Neural cell (in vitro differentiated cells): ENCODE data around the gene CD300LG. TPM values are rescaled to one million over a fixed set of nuclear protein-coding genes. Genes with fewer than 3 reads are reported as not detected.

Experiments
- H2AFZ ChIP-seq: fragments of 200-600, 300-800 bp; sonication (generic), shearing (Covaris generic); 2 replicates; pipeline ENCODE4 v1.6.0; 2014; ENCODE audit warnings: low read depth, mild to moderate bottlenecking, antibody characterized with exemption, low read length, moderate library complexity
- H3F3A ChIP-seq: fragments of 200-600 bp; shearing (Covaris generic); 2 replicates; pipeline ENCODE4 v1.6.1; 2016; ENCODE audit warnings: mild to moderate bottlenecking, moderate library complexity, mixed read lengths, antibody characterized with exemption, low read length; ENCODE audit not compliant: insufficient read depth, poor library complexity, severe bottlenecking
- H3K27ac ChIP-seq: fragments of 200-600, 300-800 bp; sonication (generic), shearing (Covaris generic); 2 replicates; pipeline ENCODE4 v1.5.1; 2014; ENCODE audit warnings: mild to moderate bottlenecking, low read length, moderate library complexity
- H3K27me3 ChIP-seq: fragments of 300-800, 200-600 bp; sonication (generic), shearing (Covaris generic); 2 replicates; pipeline ENCODE4 v1.6.0; 2014; ENCODE audit warnings: mild to moderate bottlenecking, low read depth, low read length, moderate library complexity; ENCODE audit not compliant: insufficient read depth
- H3K36me3 ChIP-seq: fragments of 300-800, 200-600 bp; sonication (generic), shearing (Covaris generic); 2 replicates; pipeline ENCODE4 v1.5.1; 2014; ENCODE audit warnings: mild to moderate bottlenecking, antibody characterized with exemption, low read length, moderate library complexity; ENCODE audit not compliant: insufficient read depth
- H3K4me2 ChIP-seq: fragments of 300-800, 200-600 bp; sonication (generic), shearing (Covaris generic); 2 replicates; pipeline ENCODE4 v1.6.0; 2014; ENCODE audit warnings: mild to moderate bottlenecking, low read length
- H3K4me3 ChIP-seq: fragments of 300-800, 200-600 bp; sonication (generic), shearing (Covaris generic); 2 replicates; pipeline ENCODE4 v1.5.1; 2014; ENCODE audit warnings: mild to moderate bottlenecking, low read length, moderate library complexity
- H3K79me2 ChIP-seq: fragments of 200-600 bp; shearing (Covaris generic); replicated peaks from 2 replicates; pipeline ENCODE4 v1.6.0; 2014; ENCODE audit warnings: mild to moderate bottlenecking, low read length, moderate library complexity; ENCODE audit not compliant: insufficient read depth
- H3K9ac ChIP-seq: fragments of 300-800, 200-600 bp; sonication (generic), shearing (Covaris generic); 2 replicates; pipeline ENCODE4 v1.6.1; 2016; ENCODE audit warnings: mild to moderate bottlenecking, low read length, mixed read lengths
- H3K9me2 ChIP-seq: fragments of 200-600 bp; shearing (Covaris generic); 2 replicates; pipeline ENCODE4 v1.6.1; 2016; ENCODE audit warnings: mild to moderate bottlenecking, low read length, mixed read lengths; ENCODE audit not compliant: insufficient read depth
- H3K9me3 ChIP-seq: fragments of 200-600, 300-800 bp; sonication (generic), shearing (Covaris generic); 2 replicates; pipeline ENCODE4 v1.6.1; 2016; ENCODE audit warnings: mild to moderate bottlenecking, mixed run types, low read length, moderate library complexity, mixed read lengths
- H4K20me1 ChIP-seq: fragments of 200-600 bp; shearing (Covaris generic); 2 replicates; pipeline ENCODE4 v1.6.1; 2016; ENCODE audit warnings: mild to moderate bottlenecking, mixed run types; ENCODE audit not compliant: insufficient read depth
- CTCF ChIP-seq: fragments of 450-650 bp; IDR thresholded peaks from 2 replicates; pipeline ENCODE4 v1.5.1; 2014; ENCODE audit warnings: antibody characterized with exemption, mild to moderate bottlenecking, moderate library complexity; ENCODE audit not compliant: poor library complexity, severe bottlenecking
- EP300 ChIP-seq: fragments of 450-650 bp; conservative IDR thresholded peaks from 2 replicates; pipeline ENCODE4 v1.6.1; 2014; ENCODE audit warnings: antibody characterized with exemption, mild to moderate bottlenecking, moderate library complexity; ENCODE audit not compliant: poor library complexity, severe bottlenecking
- EZH2 ChIP-seq: fragments of 200-600, 300-800 bp; shearing (Covaris generic), sonication (generic); IDR thresholded peaks from 2 replicates; pipeline ENCODE4 v1.6.1; 2014; ENCODE audit warnings: antibody characterized with exemption, low read length, borderline replicate concordance, mild to moderate bottlenecking; ENCODE audit not compliant: insufficient read depth, poor library complexity, severe bottlenecking
- MXI1 ChIP-seq: fragments of 450-650 bp; conservative IDR thresholded peaks from 2 replicates; pipeline ENCODE4 v1.6.1; 2014; ENCODE audit warnings: antibody characterized with exemption, mild to moderate bottlenecking; ENCODE audit not compliant: poor library complexity, severe bottlenecking
- POLR2AphosphoS5 ChIP-seq: IDR thresholded peaks from 2 replicates; pipeline ENCODE4 v1.6.1; 2012
- RAD21 ChIP-seq: fragments of 450-650 bp; conservative IDR thresholded peaks from 2 replicates; pipeline ENCODE4 v1.6.1; 2014; ENCODE audit warnings: antibody characterized with exemption, mild to moderate bottlenecking, moderate library complexity
- REST ChIP-seq: IDR thresholded peaks from 2 replicates; pipeline ENCODE4 v1.6.1; 2012; ENCODE audit warnings: borderline replicate concordance
- SMC3 ChIP-seq: fragments of 450-650 bp; conservative IDR thresholded peaks from 2 replicates; pipeline ENCODE4 v1.6.1; 2014; ENCODE audit warnings: antibody characterized with exemption, mild to moderate bottlenecking, moderate library complexity; ENCODE audit not compliant: poor library complexity
- TAF1 ChIP-seq: IDR thresholded peaks from 2 replicates; pipeline ENCODE4 v1.6.1; 2012; ENCODE audit warnings: low read depth
- polyA plus RNA-seq: library from polyadenylated mRNA; depleted of rRNA; stranded (reverse); fragments of >200 nt; gene quantifications from 2 replicates; pipeline ENCODE4 v1.2.3, GENCODE V29; 2014

Gene CD300LG
- polyA plus RNA-seq, 1 donor from 2014 or later = not detected

DNA sequence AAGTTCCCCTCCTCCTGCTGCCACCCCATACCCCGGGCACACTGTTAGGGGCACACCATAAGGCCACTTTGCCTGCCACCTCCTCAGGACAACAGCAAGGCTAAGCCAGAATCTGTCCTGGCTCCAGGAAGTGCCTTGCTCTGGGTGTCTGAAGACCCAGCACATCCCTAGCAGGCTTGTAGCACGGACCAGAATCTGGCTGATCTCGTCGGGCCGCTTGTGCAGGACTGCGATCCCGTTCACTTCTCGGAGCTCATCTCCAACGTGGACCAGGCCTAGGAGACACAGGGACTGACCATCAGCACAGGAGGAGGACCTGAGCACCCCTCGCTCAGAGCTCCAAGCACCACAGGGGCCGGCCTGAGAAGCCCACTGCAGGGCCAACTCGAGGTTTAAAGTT is 21.4 kb upstream of the CD300LG start:
- H3K27ac ChIP-seq = no peak overlapping the region
- H3K27me3 ChIP-seq = no peaks in the 10 kb centered on the region
- H2AFZ ChIP-seq = no peak overlapping the region
- no peaks in the 10 kb centered on the region for H3K9me2 ChIP-seq
- TF ChIP-seq CTCF (no peak), MXI1 (no peak), SMC3 (no peak), POLR2AphosphoS5 (no peak), REST (no peak), RAD21 (no peak), TAF1 (no peak), EZH2 (no peak)
- H3K4me2 ChIP-seq = no peak overlapping the region
- H3K36me3 ChIP-seq = no peaks in the 10 kb centered on the region
- no peaks in the 10 kb centered on the region for H3F3A ChIP-seq
- H4K20me1 ChIP-seq = no peaks in the 10 kb centered on the region
- no peaks in the 10 kb centered on the region for H3K9me3 ChIP-seq
- no peaks in the 10 kb centered on the region for H3K79me2 ChIP-seq
- H3K9ac ChIP-seq = no peak overlapping the region
- no peak overlapping the region for H3K4me3 ChIP-seq

DNA sequence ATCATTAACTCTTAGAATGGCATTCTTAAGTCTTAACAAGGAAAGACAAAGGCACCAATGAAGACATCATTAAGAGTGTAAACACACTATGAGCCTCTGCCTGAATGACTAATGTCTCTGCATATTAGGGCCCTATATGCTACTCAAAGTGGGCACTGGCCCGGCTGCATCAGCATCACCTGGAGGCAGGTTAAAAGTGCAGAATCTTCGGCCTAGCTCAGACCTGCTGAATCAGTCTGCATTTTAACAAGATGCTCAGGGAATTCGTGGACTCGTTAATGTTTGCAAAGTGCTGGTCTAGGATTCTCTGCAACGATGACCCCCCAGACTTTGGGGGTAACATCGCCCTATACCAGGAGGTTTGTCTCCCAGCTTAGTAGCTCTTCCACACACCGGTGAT is 20.8 kb upstream of the CD300LG start:
- H2AFZ ChIP-seq = no peak overlapping the region
- H3K4me2 ChIP-seq = no peak overlapping the region
- H3K9ac ChIP-seq = no peak overlapping the region
- no peaks in the 10 kb centered on the region for H3K9me2 ChIP-seq
- H3K27ac ChIP-seq = no peak overlapping the region
- no peaks in the 10 kb centered on the region for H3F3A ChIP-seq
- H3K4me3 ChIP-seq = no peak overlapping the region
- no peaks in the 10 kb centered on the region for H3K9me3 ChIP-seq
- no peaks in the 10 kb centered on the region for H3K79me2 ChIP-seq
- TF ChIP-seq EP300 (no peak), TAF1 (no peak), MXI1 (no peak), CTCF (no peak), POLR2AphosphoS5 (no peak), REST (no peak)
- no peaks in the 10 kb centered on the region for H4K20me1 ChIP-seq
- no peaks in the 10 kb centered on the region for H3K36me3 ChIP-seq
- H3K27me3 ChIP-seq = no peaks in the 10 kb centered on the region
